DMS114 treated with DMSO at 0.1 percent for 48 hours (cell line): ENCODE data around the gene PCF11.

Experiments
- DNase-seq: peaks from one replicate; lab custom pipeline; 2025; ENCODE audit not compliant: unreplicated experiment; lab: John Stamatoyannopoulos, UW

The PCF11 gene

GRCh38 chr11:83153764-83154163 is 3.2 kb upstream of the PCF11 start:
- DNase-seq: no peak

GRCh38 chr11:83156144-83156995 is 561 bp upstream of the PCF11 start:
- peak; percentile 98 for DNase-seq

- DNase-seq: peak; percentile 26
These were observed 844 bp downstream of the PCF11 start for GRCh38 chr11:83157594-83158356.

GRCh38 chr11:83158357-83158786 is 1.4 kb downstream of the PCF11 start:
- no peak for DNase-seq

- DNase-seq: no peak
These were observed 2.3 kb downstream of the PCF11 start for GRCh38 chr11:83158965-83159901.

- no peak for DNase-seq
These were observed 3.3 kb downstream of the PCF11 start for GRCh38 chr11:83159902-83160865.

GRCh38 chr11:83161610-83162199 is 4.8 kb downstream of the PCF11 start:
- DNase-seq: no peak

GRCh38 chr11:83162377-83162776 is 5.4 kb downstream of the PCF11 start:
- DNase-seq: no peak

- DNase-seq: no peak
These were observed 9.4 kb downstream of the PCF11 start for GRCh38 chr11:83166193-83166866.

- no peak for DNase-seq
These were observed 11.8 kb downstream of the PCF11 start for GRCh38 chr11:83168756-83169155.

- DNase-seq: no peak
These were observed 13.9 kb downstream of the PCF11 start for GRCh38 chr11:83170865-83171264.

GRCh38 chr11:83172551-83172950 is 15.6 kb downstream of the PCF11 start:
- DNase-seq: no peak

- DNase-seq: no peak
These were observed 17.1 kb downstream of the PCF11 start for GRCh38 chr11:83174008-83174407.

GRCh38 chr11:83175815-83176214 is 18.9 kb downstream of the PCF11 start:
- DNase-seq: no peak

GRCh38 chr11:83181815-83182214 is 24.9 kb downstream of the PCF11 start:
- DNase-seq: no peak

GRCh38 chr11:83185767-83186166 is 28.8 kb downstream of the PCF11 start:
- DNase-seq: no peak

GRCh38 chr11:83187465-83187864 is 30.5 kb downstream of the PCF11 start:
- no peak for DNase-seq

GRCh38 chr11:83191491-83191890 is 34.6 kb downstream of the PCF11 start:
- DNase-seq: no peak

- DNase-seq: no peak
These were observed 35.1 kb downstream of the PCF11 start for GRCh38 chr11:83191986-83192385.
